ENCODE data around the gene TFRC.

DNA sequence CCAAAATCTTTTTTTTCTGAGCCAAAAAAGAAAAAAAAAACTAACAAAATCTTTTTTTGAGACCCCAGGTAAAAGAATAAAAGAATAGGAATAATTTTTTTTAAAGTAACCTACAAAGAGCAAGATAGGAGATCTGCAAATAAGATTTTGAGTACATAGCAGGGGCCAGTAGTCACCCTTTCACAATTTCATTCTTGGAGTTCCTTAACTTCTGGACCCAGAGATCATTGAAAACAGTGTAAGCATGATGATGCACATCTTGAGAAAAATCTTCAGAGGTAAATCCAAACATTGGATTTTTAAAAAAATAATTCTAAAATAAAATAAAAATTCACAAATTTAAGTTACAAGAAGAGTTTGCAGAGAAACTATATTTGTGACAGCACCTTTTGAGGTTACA is 18.8 kb downstream of the TFRC start:
- TF ChIP-seq EZH2 (IDR thresholded peaks at IDR 0.05; ENCODE audit: borderline replicate concordance, low read depth, low read length, poor library complexity, severe bottlenecking) (no peak), CTCF (conservative IDR thresholded peaks at IDR 0.05; ENCODE audit: low read depth, low read length) (no peak)

All from A673 (cell line).